ENCODE data around the gene EZR.

GRCh38 chr6:158772172-158772571 is 47.0 kb downstream of the EZR start:
- TF ChIP-seq CTCF (IDR thresholded peaks at IDR 0.05): no peak
- no peak for TF ChIP-seq POLR2A (IDR thresholded peaks at IDR 0.05)

Data from Peyer's patch (tissue), 4 donors.